H9 (cell line): ENCODE measurements around the gene PLAC8. TPM values are rescaled to one million over a fixed set of nuclear protein-coding genes. Genes with fewer than 3 reads are reported as not detected.

ENCODE experiments used
- DNase-seq: peaks from one replicate; pipeline ENCODE4 v3.0.0-alpha.2; 2017
- H2AFZ ChIP-seq: one replicate; pipeline ENCODE4 v1.6.1; 2013; ENCODE audit warnings: mild to moderate bottlenecking, low read length, control low read depth, moderate library complexity
- H2AK5ac ChIP-seq: 2 replicates; pipeline ENCODE4 v1.6.1; 2013; ENCODE audit warnings: low read length, control low read depth, mixed read lengths; ENCODE audit not compliant: insufficient read length
- H2BK120ac ChIP-seq: one replicate; pipeline ENCODE4 v1.6.1; 2013; ENCODE audit warnings: low read depth, mild to moderate bottlenecking, low read length, control low read depth, inconsistent platforms; ENCODE audit not compliant: poor library complexity, severe bottlenecking
- H2BK12ac ChIP-seq: 2 replicates; pipeline ENCODE4 v1.6.1; 2013; ENCODE audit warnings: low read length, control low read depth, mixed read lengths, low read depth; ENCODE audit not compliant: insufficient read length
- H2BK15ac ChIP-seq: 2 replicates; pipeline ENCODE4 v1.6.1; 2013; ENCODE audit warnings: low read depth, low read length, control low read depth
- H2BK20ac ChIP-seq: one replicate; pipeline ENCODE4 v1.6.1; 2013; ENCODE audit warnings: low read depth, mild to moderate bottlenecking, low read length, control low read depth, inconsistent platforms; ENCODE audit not compliant: poor library complexity, severe bottlenecking
- H2BK5ac ChIP-seq: 2 replicates; pipeline ENCODE4 v1.6.1; 2013; ENCODE audit warnings: low read length, control low read depth, mixed read lengths; ENCODE audit not compliant: insufficient read length
- H3K14ac ChIP-seq: 2 replicates; pipeline ENCODE4 v1.6.1; 2013; ENCODE audit warnings: low read length, control low read depth; ENCODE audit not compliant: insufficient read depth
- H3K18ac ChIP-seq: 2 replicates; pipeline ENCODE4 v1.6.1; 2013; ENCODE audit warnings: low read depth, mild to moderate bottlenecking, mixed read lengths, low read length, control low read depth; ENCODE audit not compliant: insufficient read length
- H3K23ac ChIP-seq: 2 replicates; pipeline ENCODE4 v1.6.1; 2013; ENCODE audit warnings: low read length, control low read depth, mixed read lengths, low read depth; ENCODE audit not compliant: insufficient read length
- H3K23me2 ChIP-seq: 2 replicates; pipeline ENCODE4 v1.6.1; 2013; ENCODE audit warnings: low read depth, mild to moderate bottlenecking, mixed read lengths, low read length, control low read depth; ENCODE audit not compliant: insufficient read length, poor library complexity, severe bottlenecking
- H3K27ac ChIP-seq: 2 replicates; pipeline ENCODE4 v1.5.1; 2013; ENCODE audit warnings: low read length, control low read depth, mixed read lengths, low read depth; ENCODE audit not compliant: insufficient read length
- H3K27me3 ChIP-seq: 2 replicates; pipeline ENCODE4 v1.6.1; 2013; ENCODE audit warnings: low read length, control low read depth, inconsistent platforms; ENCODE audit not compliant: insufficient read depth
- H3K4ac ChIP-seq: 2 replicates; pipeline ENCODE4 v1.6.1; 2013; ENCODE audit warnings: low read depth, mild to moderate bottlenecking, control low read depth, inconsistent platforms, low read length, moderate library complexity
- H3K4me1 ChIP-seq: 2 replicates; pipeline ENCODE4 v1.6.1; 2013; ENCODE audit warnings: low read length, control low read depth, inconsistent platforms; ENCODE audit not compliant: insufficient read depth
- H3K4me2 ChIP-seq: 2 replicates; pipeline ENCODE4 v1.6.1; 2013; ENCODE audit warnings: low read length, control low read depth, mixed read lengths; ENCODE audit not compliant: insufficient read length, insufficient read depth
- H3K56ac ChIP-seq: 2 replicates; pipeline ENCODE4 v1.6.1; 2013; ENCODE audit warnings: low read depth, mild to moderate bottlenecking, mixed read lengths, low read length, control low read depth; ENCODE audit not compliant: insufficient read length
- H3K79me1 ChIP-seq: 2 replicates; pipeline ENCODE4 v1.6.1; 2013; ENCODE audit warnings: low read depth, mild to moderate bottlenecking, moderate library complexity, low read length, control low read depth, inconsistent platforms; ENCODE audit not compliant: insufficient read depth, poor library complexity, severe bottlenecking
- H3K79me2 ChIP-seq: 2 replicates; pipeline ENCODE4 v1.6.1; 2013; ENCODE audit warnings: low read length, control low read depth, inconsistent platforms; ENCODE audit not compliant: insufficient read depth
- H3K9ac ChIP-seq: 2 replicates; pipeline ENCODE4 v1.6.1; 2013; ENCODE audit warnings: low read length, control low read depth, mixed read lengths; ENCODE audit not compliant: insufficient read length; ENCODE audit errors: extremely low read depth
- H3K9me3 ChIP-seq: one replicate; pipeline ENCODE4 v1.6.1; 2013; ENCODE audit warnings: low read depth, low read length, inconsistent platforms; ENCODE audit not compliant: control insufficient read depth
- H3T11ph ChIP-seq: one replicate; pipeline ENCODE4 v1.6.1; 2013; ENCODE audit warnings: mild to moderate bottlenecking, low read length, control low read depth, inconsistent platforms
- H4K20me1 ChIP-seq: one replicate; pipeline ENCODE4 v1.6.1; 2013; ENCODE audit not compliant: control insufficient read depth, insufficient read length, insufficient read depth
- H4K5ac ChIP-seq: 2 replicates; pipeline ENCODE4 v1.6.1; 2013; ENCODE audit warnings: low read depth, mild to moderate bottlenecking, mixed read lengths, low read length, control low read depth; ENCODE audit not compliant: insufficient read length
- H4K8ac ChIP-seq: replicated peaks from 2 replicates; pipeline ENCODE4 v1.6.1; 2013; ENCODE audit warnings: low read length, control low read depth, mixed read lengths, low read depth; ENCODE audit not compliant: insufficient read length
- H4K91ac ChIP-seq: 2 replicates; pipeline ENCODE4 v1.6.1; 2013; ENCODE audit warnings: low read depth, mild to moderate bottlenecking, moderate library complexity, mixed read lengths, low read length, control low read depth; ENCODE audit not compliant: insufficient read length
- H3K27ac Mint-ChIP-seq, 3 experiments: 2 replicates in 2 of 3; 3 replicates in 1 of 3; pipeline ENCODE4 v1.8.0; 2020 to 2021; ENCODE audit warnings: mixed read lengths in 3 of 3, mild to moderate bottlenecking in 1 of 3, moderate library complexity in 1 of 3
- H3K27me3 Mint-ChIP-seq: 2 replicates; pipeline ENCODE4 v1.8.0; 2021; ENCODE audit warnings: low read depth, mild to moderate bottlenecking, moderate library complexity, mixed read lengths
- H3K36me3 Mint-ChIP-seq, 3 experiments: 2 replicates in 2 of 3; 3 replicates in 1 of 3; pipeline ENCODE4 v1.8.0; 2020 to 2021; ENCODE audit warnings: low read depth in 3 of 3, mixed read lengths in 3 of 3; ENCODE audit not compliant: insufficient read depth in 1 of 3
- H3K4me1 Mint-ChIP-seq, 2 experiments: 2 replicates each; pipeline ENCODE4 v1.8.0; 2020; ENCODE audit warnings: mixed read lengths in 2 of 2
- H3K4me3 Mint-ChIP-seq, 2 experiments: 2 replicates in 1 of 2; 3 replicates in 1 of 2; pipeline ENCODE4 v1.8.0; 2020 to 2021; ENCODE audit warnings: mild to moderate bottlenecking in 2 of 2, mixed read lengths in 2 of 2, moderate library complexity in 1 of 2
- H3K9me3 Mint-ChIP-seq, 2 experiments: 2 replicates in 1 of 2; 3 replicates in 1 of 2; pipeline ENCODE4 v1.8.0; 2020; ENCODE audit warnings: mild to moderate bottlenecking in 2 of 2, mixed read lengths in 2 of 2, moderate library complexity in 1 of 2
- WGBS: extraction: QIAGEN DNeasy Blood & Tissue Kit; methylation state at CpG from one replicate; pipeline ENCODE4 v1.1.7; 2013; ENCODE audit warnings: missing lambda C conversion rate, low lambda C conversion rate, mixed read lengths; ENCODE audit not compliant: insufficient read length; ENCODE audit errors: extremely low coverage; 5-methylcytosine and 5-hydroxymethylcytosine counted together
- total RNA-seq: library from RNA; stranded (reverse); gene quantifications from 2 replicates; pipeline ENCODE4 v1.2.1, GENCODE V29; 2021
- TF ChIP-seq, protein P1 (sequence below): fragments of 200-600 bp; sonication (generic); conservative IDR thresholded peaks from 3 replicates; pipeline ENCODE4 v1.8.0; 2021; ENCODE audit warnings: antibody characterized with exemption, mild to moderate bottlenecking

PLAC8 gene
- total RNA-seq, 1 experiment from 2014 or later, result 1.6 TPM

GRCh38 chr4:83112678-83113428 is 1.7 kb downstream of the PLAC8 start:
- Histone ChIP-seq H3K79me2 (no peaks in the 10 kb centered on the region), H3K56ac (no peak overlapping the region), H2BK20ac (no peak overlapping the region), H2BK5ac (no peak overlapping the region), H3K4me2 (no peak overlapping the region), H3K9me3 (no peaks in the 10 kb centered on the region), H2BK120ac (no peak overlapping the region), H3K9ac (no peak overlapping the region), H4K8ac (no peak overlapping the region), H3K23me2 (peaks cover 5% of the 10 kb centered on the region), H4K20me1 (no peaks in the 10 kb centered on the region), H4K5ac (no peak overlapping the region), H3K27ac (no peak overlapping the region), H4K91ac (no peak overlapping the region), H3K23ac (no peak overlapping the region), H2AK5ac (no peak overlapping the region), H3T11ph (no peak overlapping the region), H2BK12ac (no peak overlapping the region), H3K4ac (no peak overlapping the region), H3K14ac (no peak overlapping the region), H2BK15ac (no peak overlapping the region), H3K18ac (no peak overlapping the region), H3K27me3 (no peaks in the 10 kb centered on the region), H2AFZ (no peak overlapping the region), H3K79me1 (no peaks in the 10 kb centered on the region), H3K4me1 (no peaks in the 10 kb centered on the region)
- Mint-ChIP-seq H3K36me3 (no peaks in the 10 kb centered on the region), H3K27me3 (peaks cover 13% of the 10 kb centered on the region), H3K9me3 (no peaks in the 10 kb centered on the region; a peak in 1 of 5 replicates), H3K27ac (peak overlapping the region in 1 of 3 experiments; percentile 1; a peak in 1 of 7 replicates), H3K4me1 (peaks cover 37 to 38% of the 10 kb centered on the region in 2 experiments), H3K4me3 (no peak overlapping the region)
- no CpG with 5 or more reads among the region's 16 CpGs for WGBS
- no peak for DNase-seq
- TF ChIP-seq, protein P1, sequence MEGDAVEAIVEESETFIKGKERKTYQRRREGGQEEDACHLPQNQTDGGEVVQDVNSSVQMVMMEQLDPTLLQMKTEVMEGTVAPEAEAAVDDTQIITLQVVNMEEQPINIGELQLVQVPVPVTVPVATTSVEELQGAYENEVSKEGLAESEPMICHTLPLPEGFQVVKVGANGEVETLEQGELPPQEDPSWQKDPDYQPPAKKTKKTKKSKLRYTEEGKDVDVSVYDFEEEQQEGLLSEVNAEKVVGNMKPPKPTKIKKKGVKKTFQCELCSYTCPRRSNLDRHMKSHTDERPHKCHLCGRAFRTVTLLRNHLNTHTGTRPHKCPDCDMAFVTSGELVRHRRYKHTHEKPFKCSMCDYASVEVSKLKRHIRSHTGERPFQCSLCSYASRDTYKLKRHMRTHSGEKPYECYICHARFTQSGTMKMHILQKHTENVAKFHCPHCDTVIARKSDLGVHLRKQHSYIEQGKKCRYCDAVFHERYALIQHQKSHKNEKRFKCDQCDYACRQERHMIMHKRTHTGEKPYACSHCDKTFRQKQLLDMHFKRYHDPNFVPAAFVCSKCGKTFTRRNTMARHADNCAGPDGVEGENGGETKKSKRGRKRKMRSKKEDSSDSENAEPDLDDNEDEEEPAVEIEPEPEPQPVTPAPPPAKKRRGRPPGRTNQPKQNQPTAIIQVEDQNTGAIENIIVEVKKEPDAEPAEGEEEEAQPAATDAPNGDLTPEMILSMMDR, result no peak
